Activated CD8-positive, alpha-beta T cell treated with anti-CD3 and anti-CD28 coated beads for 36 hours (primary cell): ENCODE measurements around the gene CNOT9. TPM values are rescaled to one million over a fixed set of nuclear protein-coding genes. Genes with fewer than 3 reads are reported as not detected.
"Not testable (repeated sequence)": the region's sequence is repeated elsewhere in the genome, so short reads cannot be mapped to it uniquely, and the experiment has no call there.

Experiments
- ATAC-seq: fragments of 200-7000 bp; cut with Tn5 transposase; one replicate; pipeline ENCODE4 v1.10.0; 2021; ENCODE audit warnings: mild to moderate bottlenecking, moderate library complexity
- CTCF ChIA-PET: fragments of 350-600 bp; sonication (Branson Sonifier 250); formaldehyde crosslinking; loops from one replicate; lab custom pipeline; 2021; ENCODE audit warnings: antibody characterized with exemption; lab: Charles Lee
- POLR2A ChIA-PET: fragments of 350-600 bp; sonication (Branson Sonifier 250); formaldehyde crosslinking; loops from one replicate; lab custom pipeline; 2021; ENCODE audit warnings: antibody characterized with exemption; lab: Charles Lee
- DNase-seq: peaks from one replicate; pipeline ENCODE4 v3.0.0-alpha.2; 2020
- H3K27ac Mint-ChIP-seq: one replicate; pipeline ENCODE4 v1.8.0; 2021; ENCODE audit warnings: mild to moderate bottlenecking, mixed read lengths
- H3K27me3 Mint-ChIP-seq: one replicate; pipeline ENCODE4 v1.8.0; 2021; ENCODE audit warnings: mixed read lengths
- H3K36me3 Mint-ChIP-seq: one replicate; pipeline ENCODE4 v1.8.0; 2021; ENCODE audit warnings: low read depth, mixed read lengths
- H3K4me1 Mint-ChIP-seq: one replicate; pipeline ENCODE4 v1.8.0; 2021; ENCODE audit warnings: low read depth, mixed read lengths
- H3K4me3 Mint-ChIP-seq: one replicate; pipeline ENCODE4 v1.8.0; 2021; ENCODE audit warnings: mild to moderate bottlenecking, moderate library complexity, mixed read lengths
- H3K9me3 Mint-ChIP-seq: one replicate; pipeline ENCODE4 v1.8.0; 2021; ENCODE audit warnings: mixed read lengths
- CTCF ChIP-seq: fragments of 200-600 bp; IDR thresholded peaks from one replicate; pipeline ENCODE4 v1.8.0; 2022; ENCODE audit warnings: antibody characterized with exemption, mild to moderate bottlenecking
- intact Hi-C: fragments of 100-400 bp; cut with micrococcal nuclease; formaldehyde crosslinking; loops from one replicate; pipeline ENCODE4 v1.10.0; 2022
- total RNA-seq, 2 experiments: library from RNA; stranded (reverse); gene quantifications; one replicate each; pipeline ENCODE4 v1.2.3, GENCODE V29; 2021

Gene CNOT9
- total RNA-seq, result 100 to 1,000 TPM; 106 to 119 TPM

DNA sequence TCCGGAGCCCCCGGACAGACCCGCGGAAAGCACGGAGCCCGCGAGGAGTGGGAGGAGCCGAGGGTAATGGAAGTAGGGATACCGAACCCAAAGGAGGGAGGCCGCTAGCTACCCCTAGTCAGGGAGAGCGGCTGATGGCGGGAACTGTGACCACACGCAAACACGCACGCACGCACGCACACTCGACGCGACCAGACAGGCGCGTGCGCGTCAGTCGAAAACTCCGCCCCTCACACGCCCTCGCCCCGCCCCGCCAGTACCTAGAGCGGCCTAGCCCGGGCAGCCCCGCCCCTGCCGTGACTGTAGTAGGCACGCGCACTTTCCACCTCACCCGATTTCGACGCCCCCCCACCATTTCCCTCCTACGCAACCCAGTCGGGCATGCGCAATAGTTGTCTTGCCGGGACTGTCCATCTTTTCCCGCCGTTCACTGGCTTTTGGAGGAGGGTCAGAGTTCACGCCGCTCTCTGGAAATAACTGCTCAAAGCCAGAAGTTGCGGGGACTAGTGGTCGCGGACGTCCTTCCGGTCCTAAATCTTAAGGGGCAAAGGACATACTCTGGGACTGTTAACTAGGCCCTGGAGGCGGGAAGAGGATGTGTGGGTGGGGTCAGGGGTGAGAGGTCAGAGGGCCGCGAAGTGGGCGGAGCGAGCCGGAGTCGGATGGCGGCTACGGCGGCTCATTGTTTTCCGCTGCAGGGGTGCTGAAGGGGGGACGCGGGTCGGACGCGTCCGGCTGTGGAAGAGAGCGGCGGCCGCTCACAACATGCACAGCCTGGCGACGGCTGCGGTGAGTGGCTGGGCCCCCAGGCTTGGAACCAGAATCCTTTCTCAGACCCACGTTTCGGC, at the start of gene CNOT9, which contains the start of gene USP37:
CNOT9 (plus strand) TSS at position 650 of the 848 bp plus-strand sequence; CDS start at position 766, 116 bp downstream.
USP37 (minus strand) TSS at position 162 of the 848 bp plus-strand sequence. CDS start 9,698 bp downstream, outside the sequence.
- peak; percentile 100 for DNase-seq
- H3K4me1 Mint-ChIP-seq, result peaks cover 48% of the 10 kb centered on the region

DNA sequence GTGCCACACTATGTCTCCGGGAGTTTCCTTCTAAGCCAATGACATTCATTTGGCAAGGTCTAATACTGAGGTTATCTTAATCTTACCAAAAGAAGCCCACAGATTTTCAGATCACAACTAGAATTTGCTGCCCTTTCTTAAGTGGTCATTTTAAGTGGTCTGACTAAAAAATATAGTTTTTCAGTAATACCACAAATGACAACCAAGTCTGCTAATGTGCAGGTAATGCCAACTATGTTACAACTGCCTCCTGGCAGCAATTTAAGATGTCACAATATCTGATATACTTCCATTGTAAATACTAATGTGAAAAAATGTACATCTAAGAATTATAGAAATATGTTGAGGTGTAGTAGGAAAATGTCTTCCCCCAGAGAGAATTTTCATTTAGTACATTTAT, 49.8 kb upstream of the CNOT9 start:
- Mint-ChIP-seq H3K27me3 (no peaks in the 10 kb centered on the region), H3K4me3 (no peak overlapping the region), H3K27ac (no peak overlapping the region), H3K36me3 (peaks cover 43% of the 10 kb centered on the region), H3K9me3 (no peaks in the 10 kb centered on the region), H3K4me1 (peaks cover 18% of the 10 kb centered on the region)
- POLR2A ChIA-PET, result no interaction called here
- CTCF ChIA-PET, result no interaction called here
- TF ChIP-seq CTCF, result no peak
- ATAC-seq, result no peak
- intact Hi-C loops, result no loop called here
- no peak for DNase-seq

More for the DNA sequence above, at the start of gene CNOT9, which contains the start of gene USP37:
- intact Hi-C loops, result no loop called here
- peak; percentile 93 for ATAC-seq
- H3K4me3 Mint-ChIP-seq, result peak within 1 kb of the TSS; percentile 88
- H3K27me3 Mint-ChIP-seq, result no peaks in the 10 kb centered on the region
- H3K9me3 Mint-ChIP-seq, result no peaks in the 10 kb centered on the region
- H3K36me3 Mint-ChIP-seq, result peaks cover 69% of the 10 kb centered on the region
- ChIA-PET CTCF (no interaction called here), POLR2A (interaction anchor here (0.9 to 1.0 kb wide), 3 partner anchors 10 to 346 kb away, joined by 3 to 5 read pairs (median 4); no protein-coding TSS in a partner anchor)
- peak within 1 kb of the TSS; percentile 100 for H3K27ac Mint-ChIP-seq
- TF ChIP-seq CTCF, result no peak

GRCh38 chr2:218523651-218524050, 45.0 kb upstream of the CNOT9 start:
- H3K36me3 Mint-ChIP-seq, result peaks cover 60% of the 10 kb centered on the region
- CTCF ChIA-PET, result no interaction called here

GRCh38 chr2:218528409-218528808, 40.2 kb upstream of the CNOT9 start:
- H3K36me3 Mint-ChIP-seq, result peaks cover 79% of the 10 kb centered on the region
- intact Hi-C loops, ATAC-seq, POLR2A ChIA-PET, H3K4me1 Mint-ChIP-seq, H3K4me3 Mint-ChIP-seq, H3K27ac Mint-ChIP-seq, H3K9me3 Mint-ChIP-seq, DNase-seq, H3K27me3 Mint-ChIP-seq: not testable (repeated sequence)
- CTCF ChIA-PET, result interaction anchor here (0.6 kb wide), 1 partner anchor 121 kb away, joined by 3 read pairs; no protein-coding TSS in a partner anchor

More at GRCh38 chr2:218523651-218524050, 45.0 kb upstream of the CNOT9 start:
- peaks cover 3% of the 10 kb centered on the region for H3K4me1 Mint-ChIP-seq
- no peaks in the 10 kb centered on the region for H3K27me3 Mint-ChIP-seq
- POLR2A ChIA-PET, result no interaction called here
- peaks cover 6% of the 10 kb centered on the region for H3K9me3 Mint-ChIP-seq
- intact Hi-C loops, result no loop called here
- no peak for TF ChIP-seq CTCF
- DNase-seq (no peak), ATAC-seq (no peak)
- no peak overlapping the region for H3K27ac Mint-ChIP-seq
- H3K4me3 Mint-ChIP-seq, result no peak overlapping the region

GRCh38 chr2:218529990-218530389, 38.6 kb upstream of the CNOT9 start:
- peaks cover 71% of the 10 kb centered on the region for H3K36me3 Mint-ChIP-seq
- no peak for TF ChIP-seq CTCF
- no peaks in the 10 kb centered on the region for H3K27me3 Mint-ChIP-seq
- H3K27ac Mint-ChIP-seq, result no peak overlapping the region
- H3K9me3 Mint-ChIP-seq, result peaks cover 6% of the 10 kb centered on the region
- intact Hi-C loops, result no loop called here
- DNase-seq (no peak), ATAC-seq (no peak)
- no peak overlapping the region for H3K4me3 Mint-ChIP-seq
- POLR2A ChIA-PET, result no interaction called here
- no peaks in the 10 kb centered on the region for H3K4me1 Mint-ChIP-seq
- CTCF ChIA-PET, result interaction anchor here (1.4 kb wide), 1 partner anchor 11 kb away, joined by 3 read pairs; no protein-coding TSS in a partner anchor
